NOMO-1 (cell line): ENCODE results near the gene MSN.

Experiments used
- DNase-seq, 2 experiments: peaks; one replicate each; lab custom pipeline; 2025; ENCODE audit not compliant: unreplicated experiment in 2 of 2; lab: John Stamatoyannopoulos, UW

The MSN gene

DNA sequence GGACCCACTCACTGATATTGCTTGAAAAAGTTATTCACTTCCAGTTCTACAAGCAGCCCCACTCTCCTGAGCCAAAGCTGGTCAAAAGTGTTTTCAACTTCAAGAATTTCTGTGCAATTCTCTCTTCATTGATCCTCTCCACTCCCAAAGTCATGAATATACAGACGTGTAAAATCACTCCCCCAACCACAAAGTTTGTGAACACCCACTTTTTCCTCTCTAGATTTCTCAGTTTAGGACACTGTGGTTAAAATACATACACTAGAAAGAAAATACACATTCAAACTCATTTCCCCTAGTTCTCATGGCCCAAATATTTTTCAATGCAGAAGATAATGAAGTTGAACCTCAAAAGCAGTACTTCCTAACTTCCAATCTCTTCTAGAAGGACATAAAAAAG is 116.3 kb downstream of the MSN start:
- DNase-seq = no peak
